Stimulated activated CD8-positive, alpha-beta memory T cell treated with anti-CD3 and anti-CD28 coated beads, Interleukin-15, amount 100 ng/mL, for 48 hours (primary cell): ENCODE results near the gene NCOA7.
"Not testable (repeated sequence)": the region's sequence is repeated elsewhere in the genome, so short reads cannot be mapped to it uniquely, and the experiment has no call there.

Experiments
- DNase-seq, 2 donors: peaks; one replicate each; pipeline ENCODE4 v3.0.0-alpha.2; 2020; ENCODE audit warnings: low read depth in 2 of 2

Gene NCOA7

GRCh38 chr6:125753218-125753936, 37.4 kb upstream of the NCOA7 start:
- DNase-seq = no peak

GRCh38 chr6:125753937-125754259, 36.9 kb upstream of the NCOA7 start:
- no peak for DNase-seq

- DNase-seq = no peak
These were observed 36.2 kb upstream of the NCOA7 start for GRCh38 chr6:125754566-125754965.

- no peak for DNase-seq
These were observed 31.4 kb upstream of the NCOA7 start for GRCh38 chr6:125759184-125759902.

- no peak for DNase-seq
These were observed 30.8 kb upstream of the NCOA7 start for GRCh38 chr6:125759959-125760457.

GRCh38 chr6:125764121-125764671, 26.6 kb upstream of the NCOA7 start:
- DNase-seq = no peak

- DNase-seq = no peak
These were observed 24.8 kb upstream of the NCOA7 start for GRCh38 chr6:125765944-125766343.

GRCh38 chr6:125766641-125767040, 24.1 kb upstream of the NCOA7 start:
- no peak for DNase-seq

GRCh38 chr6:125769147-125769783, 21.5 kb upstream of the NCOA7 start:
- no peak for DNase-seq

- DNase-seq = no peak
These were observed 17.1 kb upstream of the NCOA7 start for GRCh38 chr6:125773387-125774341.

GRCh38 chr6:125776107-125776826, 14.5 kb upstream of the NCOA7 start:
- DNase-seq = not testable (repeated sequence)

GRCh38 chr6:125779924-125780539, 10.7 kb upstream of the NCOA7 start:
- peak; percentile 62 to 66 for DNase-seq

GRCh38 chr6:125780540-125781313, 10.0 kb upstream of the NCOA7 start:
- no peak for DNase-seq

- no peak for DNase-seq
These were observed 9.4 kb upstream of the NCOA7 start for GRCh38 chr6:125781314-125781868.

GRCh38 chr6:125784365-125784764, 6.4 kb upstream of the NCOA7 start:
- DNase-seq = no peak

GRCh38 chr6:125787791-125788190, 3.0 kb upstream of the NCOA7 start:
- DNase-seq = no peak

GRCh38 chr6:125789167-125789566, 1.6 kb upstream of the NCOA7 start:
- no peak for DNase-seq

GRCh38 chr6:125789576-125790357, 993 bp upstream of the NCOA7 start:
- DNase-seq = no peak
